HG02943 (cell line): ENCODE measurements around the gene PDZRN3.
A peak's percentile ranks its signal among the peaks of the same experiment; 100 is the strongest.

Experiments used
- ATAC-seq: cut with Tn5 transposase; IDR thresholded peaks from one replicate; pipeline ENCODE4 v1.9.1; 2021; ENCODE audit warnings: mild to moderate bottlenecking, low read depth, moderate library complexity; ENCODE audit not compliant: unreplicated experiment

The PDZRN3 gene

GRCh38 chr3:73498764-73499622 lies 125.7 kb downstream of the PDZRN3 start:
- ATAC-seq, result no peak

- ATAC-seq, result no peak
These were observed 126.9 kb downstream of the PDZRN3 start for GRCh38 chr3:73497646-73498406.

GRCh38 chr3:73493543-73494308 lies 131.0 kb downstream of the PDZRN3 start:
- no peak for ATAC-seq

GRCh38 chr3:73492186-73492585 lies 132.6 kb downstream of the PDZRN3 start:
- no peak for ATAC-seq

- no peak for ATAC-seq
These were observed 133.5 kb downstream of the PDZRN3 start for GRCh38 chr3:73491287-73491662.

GRCh38 chr3:73490453-73491286 lies 134.1 kb downstream of the PDZRN3 start:
- ATAC-seq, result no peak

- no peak for ATAC-seq
These were observed 138.8 kb downstream of the PDZRN3 start for GRCh38 chr3:73485877-73486330.

GRCh38 chr3:73484656-73485248 lies 140.0 kb downstream of the PDZRN3 start:
- peak; percentile 81 for ATAC-seq

- no peak for ATAC-seq
These were observed 142.9 kb downstream of the PDZRN3 start for GRCh38 chr3:73481888-73482287.

- no peak for ATAC-seq
These were observed 144.5 kb downstream of the PDZRN3 start for GRCh38 chr3:73480187-73480672.

GRCh38 chr3:73479325-73479724 lies 145.4 kb downstream of the PDZRN3 start:
- ATAC-seq, result no peak

- no peak for ATAC-seq
These were observed 145.9 kb downstream of the PDZRN3 start for GRCh38 chr3:73478858-73479257.

- no peak for ATAC-seq
These were observed 149.0 kb downstream of the PDZRN3 start for GRCh38 chr3:73475717-73476116.

GRCh38 chr3:73475175-73475574 lies 149.6 kb downstream of the PDZRN3 start:
- ATAC-seq, result no peak

- ATAC-seq, result no peak
These were observed 150.1 kb downstream of the PDZRN3 start for GRCh38 chr3:73474619-73475018.

GRCh38 chr3:73473898-73474416 lies 150.8 kb downstream of the PDZRN3 start:
- no peak for ATAC-seq

- ATAC-seq, result no peak
These were observed 151.4 kb downstream of the PDZRN3 start for GRCh38 chr3:73473181-73473897.

GRCh38 chr3:73471986-73472787 lies 152.6 kb downstream of the PDZRN3 start:
- ATAC-seq, result no peak
